GM12865 (cell line): ENCODE results near the gene BOC.

ENCODE experiments used
- DNase-seq: peaks from one replicate; pipeline ENCODE4 v3.0.0; 2010; ENCODE audit warnings: low read depth
- H3K4me3 ChIP-seq: 2 replicates; pipeline ENCODE4 v1.5.1; 2011; ENCODE audit warnings: mild to moderate bottlenecking, low read depth, low read length, control low read depth
- CTCF ChIP-seq: IDR thresholded peaks from 2 replicates; pipeline ENCODE4 v1.5.1; 2011; ENCODE audit warnings: low read length, control low read depth, low read depth, inconsistent platforms; ENCODE audit not compliant: insufficient read depth; ENCODE audit errors: missing control alignments

Gene BOC

GRCh38 chr3:113231827-113232253 is 20.5 kb downstream of the BOC start:
- DNase-seq: no peak
- H3K4me3 ChIP-seq: no peak overlapping the region
- no peak for TF ChIP-seq CTCF

GRCh38 chr3:113232342-113232741 is 21.0 kb downstream of the BOC start:
- H3K4me3 ChIP-seq: no peak overlapping the region
- no peak for DNase-seq
- TF ChIP-seq CTCF: no peak

GRCh38 chr3:113233497-113233896 is 22.1 kb downstream of the BOC start:
- H3K4me3 ChIP-seq: no peak overlapping the region
- no peak for TF ChIP-seq CTCF
- DNase-seq: no peak

GRCh38 chr3:113234028-113234427 is 22.7 kb downstream of the BOC start:
- DNase-seq: no peak
- TF ChIP-seq CTCF: no peak
- H3K4me3 ChIP-seq: no peak overlapping the region

GRCh38 chr3:113234688-113235260 is 23.4 kb downstream of the BOC start:
- TF ChIP-seq CTCF: no peak
- DNase-seq: no peak
- no peak overlapping the region for H3K4me3 ChIP-seq

- H3K4me3 ChIP-seq: no peak overlapping the region
- no peak for DNase-seq
- no peak for TF ChIP-seq CTCF
Measured at GRCh38 chr3:113238503-113238902, 27.1 kb downstream of the BOC start.

GRCh38 chr3:113240841-113241240 is 29.5 kb downstream of the BOC start:
- no peak overlapping the region for H3K4me3 ChIP-seq
- DNase-seq: no peak
- no peak for TF ChIP-seq CTCF
